ENCODE measurements around the gene WNT5A.
"Not testable (repeated sequence)": the region's sequence is repeated elsewhere in the genome, so short reads cannot be mapped to it uniquely, and the experiment has no call there.

WNT5A gene

GRCh38 chr3:55505102-55505501 lies 18.0 kb upstream of the WNT5A start:
- not testable (repeated sequence) for DNase-seq

- no peak for DNase-seq
Observed at GRCh38 chr3:55501905-55502304, 14.8 kb upstream of the WNT5A start.

- DNase-seq, result no peak
Observed at GRCh38 chr3:55500555-55501330, 13.6 kb upstream of the WNT5A start.

- DNase-seq, result no peak
Observed at GRCh38 chr3:55498520-55498919, 11.4 kb upstream of the WNT5A start.

GRCh38 chr3:55497250-55497649 lies 10.1 kb upstream of the WNT5A start:
- no peak for DNase-seq

- no peak for DNase-seq
Observed at GRCh38 chr3:55494976-55495375, 7.9 kb upstream of the WNT5A start.

- no peak for DNase-seq
Observed at GRCh38 chr3:55492976-55493375, 5.9 kb upstream of the WNT5A start.

GRCh38 chr3:55491296-55491816 lies 4.2 kb upstream of the WNT5A start:
- DNase-seq, result no peak

- DNase-seq, result no peak
Observed at GRCh38 chr3:55490276-55490913, 3.3 kb upstream of the WNT5A start.

GRCh38 chr3:55489798-55490132 lies 2.7 kb upstream of the WNT5A start:
- no peak for DNase-seq

- no peak for DNase-seq
Observed at GRCh38 chr3:55488398-55489055, 1.4 kb upstream of the WNT5A start.

GRCh38 chr3:55487381-55488241 lies 505 bp upstream of the WNT5A start:
- no peak for DNase-seq

- no peak for DNase-seq
Observed at GRCh38 chr3:55486101-55486856, 827 bp downstream of the WNT5A start.

GRCh38 chr3:55484801-55485791 lies 2.0 kb downstream of the WNT5A start:
- no peak for DNase-seq

- DNase-seq, result no peak
Observed at GRCh38 chr3:55484191-55484689, 2.9 kb downstream of the WNT5A start.

GRCh38 chr3:55483196-55484095 lies 3.7 kb downstream of the WNT5A start:
- DNase-seq, result no peak

- DNase-seq, result no peak
Observed at GRCh38 chr3:55482496-55483195, 4.5 kb downstream of the WNT5A start.

GRCh38 chr3:55481744-55482495 lies 5.2 kb downstream of the WNT5A start:
- no peak for DNase-seq
